Testis (tissue), 2 donors: Measurements from ENCODE around the gene MYLK4.

Experiments
- POLR2A ChIP-seq: fragments of 450-650 bp; IDR thresholded peaks from one replicate; pipeline ENCODE4 v1.6.1; 2017; ENCODE audit warnings: antibody characterized with exemption, mild to moderate bottlenecking, moderate library complexity
- TF ChIP-seq, protein P1 (sequence below), 3 experiments: fragments of 450-650 bp in 2 of 3; fragments of 200-600 bp in 1 of 3; sonication (generic) in 1 of 3; IDR thresholded peaks; one replicate each; pipeline ENCODE4 v1.5.1; 2016 to 2019; ENCODE audit warnings: antibody characterized with exemption in 3 of 3, mild to moderate bottlenecking in 2 of 3, moderate library complexity in 1 of 3

DNA sequence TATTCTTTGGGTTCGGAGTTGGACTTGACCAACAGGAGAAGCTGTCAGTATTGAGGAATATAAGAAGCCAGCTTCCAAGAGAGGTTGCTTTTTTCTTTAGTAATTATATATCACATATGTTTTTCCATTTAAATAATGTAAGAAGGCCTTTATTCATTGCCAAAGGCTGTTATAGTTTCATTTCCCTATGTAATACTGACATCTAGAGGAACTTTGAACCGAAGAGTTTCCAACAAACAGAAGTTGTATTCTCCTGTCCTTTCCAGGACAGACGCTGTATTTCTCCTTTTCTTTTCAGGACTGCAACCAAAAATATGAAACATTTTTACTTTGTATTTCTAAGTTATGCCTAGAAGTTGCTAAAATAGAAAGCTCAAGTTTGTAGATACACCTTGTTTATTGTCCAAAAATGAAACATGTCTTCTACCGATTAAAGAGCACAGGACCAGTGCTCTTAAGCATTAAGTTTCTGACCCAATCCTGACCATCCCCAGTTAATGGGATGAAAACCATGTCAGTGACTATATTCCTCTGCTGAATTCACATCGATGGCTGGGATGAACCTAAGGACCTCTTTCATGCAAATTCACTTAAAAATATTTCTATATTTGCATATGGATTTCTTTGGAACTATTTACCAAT, 55.1 kb downstream of the MYLK4 start:
- TF ChIP-seq, protein P1, sequence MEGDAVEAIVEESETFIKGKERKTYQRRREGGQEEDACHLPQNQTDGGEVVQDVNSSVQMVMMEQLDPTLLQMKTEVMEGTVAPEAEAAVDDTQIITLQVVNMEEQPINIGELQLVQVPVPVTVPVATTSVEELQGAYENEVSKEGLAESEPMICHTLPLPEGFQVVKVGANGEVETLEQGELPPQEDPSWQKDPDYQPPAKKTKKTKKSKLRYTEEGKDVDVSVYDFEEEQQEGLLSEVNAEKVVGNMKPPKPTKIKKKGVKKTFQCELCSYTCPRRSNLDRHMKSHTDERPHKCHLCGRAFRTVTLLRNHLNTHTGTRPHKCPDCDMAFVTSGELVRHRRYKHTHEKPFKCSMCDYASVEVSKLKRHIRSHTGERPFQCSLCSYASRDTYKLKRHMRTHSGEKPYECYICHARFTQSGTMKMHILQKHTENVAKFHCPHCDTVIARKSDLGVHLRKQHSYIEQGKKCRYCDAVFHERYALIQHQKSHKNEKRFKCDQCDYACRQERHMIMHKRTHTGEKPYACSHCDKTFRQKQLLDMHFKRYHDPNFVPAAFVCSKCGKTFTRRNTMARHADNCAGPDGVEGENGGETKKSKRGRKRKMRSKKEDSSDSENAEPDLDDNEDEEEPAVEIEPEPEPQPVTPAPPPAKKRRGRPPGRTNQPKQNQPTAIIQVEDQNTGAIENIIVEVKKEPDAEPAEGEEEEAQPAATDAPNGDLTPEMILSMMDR (IDR thresholded peaks at IDR 0.05) = no peak
- no peak for TF ChIP-seq POLR2A
